Activated T-cell treated with anti-CD3 and anti-CD28 coated beads, Interleukin-2, amount 50 U/mL, for 24 hours (primary cell): ENCODE measurements around the gene IFNLR1.

Experiments
- DNase-seq: peaks from one replicate; pipeline ENCODE4 v3.0.0-alpha.2; 2020
- H3K27ac Mint-ChIP-seq: 2 replicates; pipeline ENCODE4 v1.8.0; 2020; ENCODE audit warnings: mild to moderate bottlenecking, mixed read lengths
- H3K27me3 Mint-ChIP-seq: 2 replicates; pipeline ENCODE4 v1.8.0; 2020; ENCODE audit warnings: mixed read lengths
- H3K36me3 Mint-ChIP-seq: 2 replicates; pipeline ENCODE4 v1.8.0; 2020; ENCODE audit warnings: low read depth, mixed read lengths
- H3K4me1 Mint-ChIP-seq: 2 replicates; pipeline ENCODE4 v1.8.0; 2020; ENCODE audit warnings: low read depth, mixed read lengths
- H3K4me3 Mint-ChIP-seq: 2 replicates; pipeline ENCODE4 v1.8.0; 2020; ENCODE audit warnings: mild to moderate bottlenecking, moderate library complexity, mixed read lengths
- H3K9me3 Mint-ChIP-seq: 2 replicates; pipeline ENCODE4 v1.8.0; 2020; ENCODE audit warnings: mixed read lengths

Gene IFNLR1

DNA sequence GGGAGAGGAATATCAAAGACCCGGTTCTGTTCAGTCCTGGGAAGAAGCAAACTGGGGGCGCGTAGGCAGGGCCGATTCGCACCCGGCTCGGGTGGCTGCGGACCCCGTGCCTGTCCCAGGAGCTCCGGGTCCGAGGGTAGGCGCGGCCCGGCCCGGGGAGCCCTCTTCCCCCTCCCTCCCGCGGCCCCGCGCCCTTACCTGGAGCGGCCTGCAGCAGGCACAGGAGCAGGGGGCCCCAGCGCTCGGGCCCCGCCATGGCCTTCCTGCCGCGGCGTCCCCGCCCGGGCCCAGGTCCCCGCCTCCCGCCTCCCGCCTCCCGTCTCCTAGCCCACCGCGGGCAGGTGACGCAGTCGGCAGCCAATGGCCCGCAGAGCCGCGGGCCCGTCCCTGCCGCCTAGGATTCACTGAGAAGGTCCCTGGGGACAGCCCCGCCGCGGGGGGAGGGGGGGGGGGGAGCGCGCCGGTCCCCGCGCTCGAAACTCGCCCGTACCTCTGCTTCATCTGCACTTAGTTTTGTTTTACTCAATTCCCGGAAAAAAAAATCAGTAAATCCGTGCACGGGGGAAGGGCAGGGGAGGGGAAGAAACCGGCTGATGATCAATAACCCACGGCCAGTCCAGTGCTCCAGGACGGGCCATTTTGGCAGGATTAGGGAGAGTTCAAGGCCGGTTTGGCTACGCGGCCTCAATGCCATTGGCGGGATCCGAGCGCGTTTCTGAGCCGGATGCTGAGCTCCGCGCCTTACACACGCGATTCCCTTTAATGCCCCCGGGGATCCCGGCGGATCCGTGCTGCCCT is at the start of gene IFNLR1:
IFNLR1 (minus strand) TSS at position 297 of the 798 bp plus-strand sequence; CDS start at position 256, 41 bp downstream.
- no peaks in the 10 kb centered on the region for H3K36me3 Mint-ChIP-seq
- H3K27me3 Mint-ChIP-seq: peaks cover 5% of the 10 kb centered on the region

DNA sequence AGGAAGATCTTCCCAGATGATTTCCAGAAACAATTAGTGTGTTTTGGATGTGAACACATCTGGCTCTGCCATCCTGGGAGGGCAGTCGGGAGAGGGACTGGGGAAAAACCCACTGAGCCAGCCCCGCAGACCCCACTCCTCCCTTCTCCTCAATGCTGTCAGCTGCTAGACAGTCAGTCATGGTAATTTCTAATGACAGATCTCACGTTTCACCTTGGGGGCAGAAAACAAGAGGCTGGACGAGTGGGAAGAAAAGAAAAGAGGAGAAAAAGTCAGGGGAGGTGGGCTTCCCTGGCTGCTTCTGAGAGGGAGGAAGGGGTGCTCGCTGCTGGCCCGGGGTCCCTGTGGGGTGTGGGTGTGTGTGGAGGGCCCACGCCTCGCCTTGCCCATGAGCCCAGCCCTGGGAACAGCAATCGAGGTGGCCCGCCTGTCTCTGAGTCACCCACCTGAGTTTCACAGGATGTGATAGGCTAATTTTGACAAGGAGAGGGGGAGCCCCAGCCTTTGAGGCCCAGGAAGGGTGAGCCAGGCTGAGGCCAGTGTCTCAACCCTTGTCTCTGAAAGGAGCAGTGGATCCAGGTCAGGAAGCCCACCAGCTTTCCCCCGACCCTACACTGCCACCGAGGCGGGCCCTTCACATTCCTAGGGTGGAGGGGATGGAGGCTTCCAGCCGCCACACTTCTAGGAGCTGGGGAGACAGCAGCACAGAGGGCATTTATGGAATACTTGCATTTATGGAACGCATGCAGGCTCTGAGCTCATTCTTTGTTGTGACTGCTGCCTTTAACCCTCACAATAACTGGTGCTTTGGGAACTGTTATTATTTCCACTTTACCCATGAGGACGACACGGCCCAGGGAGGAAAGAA is 49.1 kb upstream of the IFNLR1 start:
- H3K36me3 Mint-ChIP-seq: no peaks in the 10 kb centered on the region
- peaks cover 4% of the 10 kb centered on the region for H3K9me3 Mint-ChIP-seq
- H3K4me1 Mint-ChIP-seq: peaks cover 23% of the 10 kb centered on the region
- peak; percentile 53 for DNase-seq
- peaks cover 14% of the 10 kb centered on the region for H3K27me3 Mint-ChIP-seq
- peak overlapping the region; percentile 2 for H3K27ac Mint-ChIP-seq
- H3K4me3 Mint-ChIP-seq: no peak overlapping the region

More for the DNA sequence above, at the start of gene IFNLR1:
- Mint-ChIP-seq H3K4me3 (peak within 1 kb of the TSS; percentile 78), H3K9me3 (peaks cover 7% of the 10 kb centered on the region), H3K4me1 (peaks cover 52% of the 10 kb centered on the region), H3K27ac (peak within 1 kb of the TSS; percentile 73)
- DNase-seq: peak; percentile 83

DNA sequence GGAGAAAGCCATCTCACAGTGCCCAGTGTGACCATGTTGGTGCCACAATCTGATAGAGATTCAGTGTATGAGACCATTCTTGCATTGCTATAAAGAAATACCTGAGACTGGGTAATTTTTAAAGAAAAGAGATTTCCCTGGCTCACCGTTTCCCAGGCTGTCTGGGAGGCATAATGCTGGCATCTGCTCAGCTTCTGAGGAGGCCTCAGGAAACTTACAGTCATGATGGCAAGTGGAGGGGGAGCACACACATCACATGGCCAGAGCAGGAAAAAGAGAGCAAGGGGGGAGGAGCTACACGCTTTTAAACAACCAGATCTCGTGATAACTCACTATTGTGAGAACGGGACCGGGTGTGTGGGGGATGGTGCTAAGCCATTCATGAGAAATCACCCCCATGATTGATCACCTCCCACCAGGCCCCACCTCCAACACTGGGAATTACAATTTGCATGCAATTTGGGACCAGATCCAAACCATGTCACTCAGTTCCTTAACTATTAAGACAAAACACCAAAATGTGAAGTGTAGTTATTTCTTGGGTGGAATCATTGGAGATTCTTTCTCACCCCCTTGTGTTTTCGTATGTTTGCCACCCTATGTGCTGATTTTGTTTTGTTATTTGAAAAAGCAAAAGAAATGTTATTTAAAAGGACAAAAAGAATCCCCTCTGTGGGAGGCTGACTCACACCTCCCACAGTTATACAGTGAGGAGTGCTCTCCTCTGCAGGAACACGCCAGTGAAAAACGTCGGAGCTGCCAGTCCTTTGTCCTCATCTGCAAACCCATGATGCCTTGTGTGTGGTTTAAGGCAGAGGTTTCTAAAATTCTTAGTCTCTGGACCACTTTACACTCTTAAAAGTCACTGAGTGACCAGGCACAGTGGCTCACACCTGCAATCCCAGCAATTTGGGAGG is 46.9 kb upstream of the IFNLR1 start:
- H3K27ac Mint-ChIP-seq: no peak overlapping the region
- no peak overlapping the region for H3K4me3 Mint-ChIP-seq
- peaks cover 4% of the 10 kb centered on the region for H3K9me3 Mint-ChIP-seq
- peaks cover 16% of the 10 kb centered on the region for H3K27me3 Mint-ChIP-seq
- DNase-seq: no peak
- no peaks in the 10 kb centered on the region for H3K36me3 Mint-ChIP-seq
- peaks cover 23% of the 10 kb centered on the region for H3K4me1 Mint-ChIP-seq

DNA sequence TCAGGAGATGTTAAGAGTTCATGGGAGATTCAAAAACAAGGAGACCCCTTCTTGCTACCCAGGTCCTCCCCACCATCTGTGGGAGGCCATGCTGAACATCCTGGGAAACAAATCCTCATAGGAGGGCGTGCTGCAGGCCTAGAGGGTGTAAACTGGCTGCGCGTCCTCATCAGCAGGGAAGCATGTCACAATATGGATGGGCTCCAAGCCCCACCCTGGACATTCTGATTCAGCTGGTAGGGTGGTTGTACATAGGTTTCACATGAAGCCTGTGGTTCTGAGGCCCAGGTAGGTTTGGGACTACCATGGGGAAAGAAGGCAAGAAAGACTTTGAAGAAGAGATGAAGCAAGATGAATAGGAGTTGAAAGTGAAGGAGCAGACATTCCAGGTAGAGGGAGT is 44.6 kb upstream of the IFNLR1 start:
- Mint-ChIP-seq H3K27ac (no peak overlapping the region), H3K4me3 (no peak overlapping the region), H3K4me1 (peaks cover 30% of the 10 kb centered on the region), H3K9me3 (peaks cover 4% of the 10 kb centered on the region), H3K27me3 (peaks cover 5% of the 10 kb centered on the region), H3K36me3 (no peaks in the 10 kb centered on the region)
- DNase-seq: no peak

DNA sequence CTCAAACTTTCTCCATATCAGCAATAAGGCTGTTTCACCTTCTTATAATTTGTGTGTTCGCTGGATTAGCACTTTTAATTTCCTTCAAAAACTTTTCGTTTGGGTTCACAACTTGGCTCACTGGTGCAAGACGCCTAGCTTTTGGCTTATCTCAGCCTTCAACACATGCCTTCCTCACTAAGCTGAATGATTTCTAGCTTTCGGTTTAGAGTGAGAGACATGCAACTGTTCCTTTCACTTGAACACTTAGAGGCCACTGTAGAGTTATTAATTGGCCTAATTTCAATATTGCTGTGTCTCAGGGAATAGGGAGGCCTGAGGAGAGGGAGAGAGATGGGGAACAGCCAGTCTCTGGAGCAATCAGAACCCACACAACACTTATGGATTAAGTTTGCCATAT is 41.2 kb upstream of the IFNLR1 start:
- DNase-seq: no peak
- Mint-ChIP-seq H3K27me3 (peaks cover 8% of the 10 kb centered on the region), H3K9me3 (peaks cover 4% of the 10 kb centered on the region), H3K36me3 (no peaks in the 10 kb centered on the region), H3K4me3 (no peak overlapping the region), H3K4me1 (peaks cover 15% of the 10 kb centered on the region), H3K27ac (no peak overlapping the region)

DNA sequence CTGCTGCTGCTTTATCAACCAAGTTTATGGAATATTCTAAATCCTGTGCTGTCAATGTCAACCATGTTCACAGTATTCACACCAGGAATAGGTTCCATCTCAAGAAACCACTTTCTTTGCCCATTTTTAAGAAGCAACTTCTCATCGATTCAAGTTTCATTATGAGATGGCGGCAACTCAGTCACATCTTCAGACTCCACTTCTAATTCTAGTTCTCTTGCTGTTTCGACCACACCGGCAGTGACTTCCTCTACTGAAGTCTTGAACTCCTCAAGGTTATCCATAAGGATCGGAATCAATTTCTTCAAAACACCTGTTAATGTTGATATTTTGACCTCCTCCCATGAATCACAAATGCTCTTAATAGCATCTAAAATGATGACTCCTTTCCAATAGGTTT is 39.7 kb upstream of the IFNLR1 start:
- DNase-seq: no peak
- H3K4me1 Mint-ChIP-seq: peaks cover 14% of the 10 kb centered on the region
- H3K4me3 Mint-ChIP-seq: no peak overlapping the region
- H3K27ac Mint-ChIP-seq: no peak overlapping the region
- no peaks in the 10 kb centered on the region for H3K36me3 Mint-ChIP-seq
- no peaks in the 10 kb centered on the region for H3K9me3 Mint-ChIP-seq
- H3K27me3 Mint-ChIP-seq: peaks cover 22% of the 10 kb centered on the region

DNA sequence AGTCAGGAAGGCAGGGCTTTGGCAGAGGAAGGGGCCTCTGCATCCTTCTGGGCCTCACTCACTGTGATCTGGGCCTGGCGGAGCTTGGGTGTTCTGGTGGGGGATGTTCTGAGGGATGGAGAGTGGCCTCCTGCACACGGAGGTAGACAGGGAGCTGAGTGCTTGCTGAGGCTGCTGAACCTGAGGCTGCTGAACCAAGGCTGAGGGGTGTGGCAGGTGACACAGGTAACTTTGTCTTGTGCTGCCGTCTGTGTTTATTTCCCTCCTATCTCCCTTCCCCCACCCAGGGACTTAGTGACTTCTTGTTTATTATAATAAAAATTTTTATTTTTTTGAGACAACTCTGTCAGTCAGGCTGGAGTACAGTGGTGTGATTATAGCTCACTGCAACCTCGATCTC is 37.7 kb upstream of the IFNLR1 start:
- DNase-seq: no peak
- no peak overlapping the region for H3K4me3 Mint-ChIP-seq
- H3K9me3 Mint-ChIP-seq: no peaks in the 10 kb centered on the region
- H3K27me3 Mint-ChIP-seq: peaks cover 24% of the 10 kb centered on the region
- H3K36me3 Mint-ChIP-seq: no peaks in the 10 kb centered on the region
- H3K4me1 Mint-ChIP-seq: peaks cover 14% of the 10 kb centered on the region
- no peak overlapping the region for H3K27ac Mint-ChIP-seq

DNA sequence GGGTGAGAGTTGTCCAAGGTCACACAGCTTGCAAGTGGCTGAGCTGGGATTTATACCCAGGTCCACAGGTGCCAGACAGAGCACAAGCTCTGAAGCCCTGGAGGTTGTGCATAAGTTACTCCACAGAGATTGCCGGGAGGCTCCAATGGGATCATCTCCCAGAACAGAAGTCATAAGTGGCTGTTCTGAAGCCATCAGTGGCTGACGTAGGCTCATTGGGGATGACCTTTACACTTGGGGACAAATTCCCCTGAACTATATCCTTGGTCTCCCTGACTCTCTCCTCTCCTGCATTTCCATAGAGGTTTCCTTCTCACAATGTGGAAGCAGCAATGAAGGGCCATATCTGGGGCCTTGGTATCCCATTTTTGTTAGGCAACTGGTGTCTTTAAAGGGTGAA is 37.0 kb upstream of the IFNLR1 start:
- Mint-ChIP-seq H3K4me3 (no peak overlapping the region), H3K27ac (no peak overlapping the region), H3K9me3 (no peaks in the 10 kb centered on the region), H3K27me3 (peaks cover 30% of the 10 kb centered on the region), H3K36me3 (no peaks in the 10 kb centered on the region), H3K4me1 (peaks cover 14% of the 10 kb centered on the region)
- no peak for DNase-seq

DNA sequence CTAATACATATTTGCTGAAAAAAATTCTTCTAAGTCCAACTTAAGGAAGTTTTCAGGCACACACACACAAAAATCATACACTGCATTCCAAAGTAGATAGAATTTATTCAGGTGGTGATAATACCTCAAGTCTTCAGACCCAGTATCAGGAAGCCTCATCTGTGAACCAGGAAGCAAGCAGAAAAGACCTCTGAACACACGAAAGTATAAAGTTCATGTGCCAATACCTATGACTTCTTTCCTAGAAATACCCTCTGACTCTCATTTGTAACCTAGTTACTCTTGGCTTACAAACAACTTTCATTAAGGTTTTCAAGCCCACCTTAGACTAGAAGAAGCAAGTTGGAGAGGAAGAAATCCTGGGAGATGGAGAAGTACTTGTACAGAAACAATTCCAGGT is 35.7 kb upstream of the IFNLR1 start:
- peaks cover 7% of the 10 kb centered on the region for H3K4me1 Mint-ChIP-seq
- H3K27ac Mint-ChIP-seq: no peak overlapping the region
- no peak overlapping the region for H3K4me3 Mint-ChIP-seq
- no peaks in the 10 kb centered on the region for H3K36me3 Mint-ChIP-seq
- peaks cover 37% of the 10 kb centered on the region for H3K27me3 Mint-ChIP-seq
- H3K9me3 Mint-ChIP-seq: no peaks in the 10 kb centered on the region
- DNase-seq: no peak

DNA sequence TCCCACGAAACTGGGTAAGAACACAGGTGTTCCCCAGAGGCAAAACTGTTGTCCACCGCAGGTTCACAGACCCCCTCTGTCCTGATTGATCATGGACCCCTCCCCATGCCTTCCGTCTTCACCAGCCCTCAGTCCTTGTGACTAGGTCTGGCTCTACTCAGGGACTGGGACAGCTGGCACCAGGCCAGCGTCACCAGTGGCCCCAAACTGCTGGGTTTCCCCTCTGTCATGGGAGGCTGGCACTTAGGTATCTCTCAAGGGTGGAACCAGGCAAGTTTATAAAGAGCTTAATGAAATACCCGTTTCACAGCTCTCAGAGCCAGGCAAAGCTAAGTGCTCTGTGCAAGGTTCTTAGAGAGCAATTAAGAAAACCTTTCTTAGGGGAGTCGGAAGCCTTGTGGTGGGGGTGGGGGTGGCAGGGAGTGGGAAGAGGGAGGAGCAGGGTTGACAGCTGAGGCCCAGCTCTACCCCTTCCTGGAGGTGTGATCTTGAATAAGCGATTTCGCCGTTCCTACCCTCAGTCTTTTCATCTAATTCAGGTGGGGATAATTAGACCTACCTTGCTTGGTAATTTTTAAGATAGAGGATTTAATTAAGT is 35.0 kb upstream of the IFNLR1 start:
- H3K36me3 Mint-ChIP-seq: no peaks in the 10 kb centered on the region
- H3K4me1 Mint-ChIP-seq: peaks cover 7% of the 10 kb centered on the region
- DNase-seq: no peak
- no peaks in the 10 kb centered on the region for H3K9me3 Mint-ChIP-seq
- H3K27me3 Mint-ChIP-seq: peaks cover 42% of the 10 kb centered on the region
- H3K4me3 Mint-ChIP-seq: no peak overlapping the region
- no peak overlapping the region for H3K27ac Mint-ChIP-seq

DNA sequence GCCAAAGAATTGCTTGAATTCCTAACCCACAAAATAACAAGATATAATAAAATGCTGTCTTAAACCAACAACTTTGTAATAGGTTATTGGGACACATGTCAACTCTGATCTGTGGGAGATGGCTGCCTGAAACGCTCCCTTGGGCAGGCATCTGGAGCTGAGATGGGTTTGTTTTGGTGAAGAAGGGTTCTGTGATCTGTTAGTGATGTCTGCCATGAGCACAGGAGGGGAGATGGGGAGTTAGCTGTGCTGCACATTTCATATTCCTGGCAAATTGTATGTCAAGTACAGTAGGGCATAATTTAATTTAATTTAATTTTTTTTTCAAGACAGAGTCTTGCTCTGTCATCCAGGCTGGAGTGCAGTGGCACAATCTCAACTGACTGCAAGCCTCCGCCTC is 34.2 kb upstream of the IFNLR1 start:
- H3K36me3 Mint-ChIP-seq: no peaks in the 10 kb centered on the region
- no peaks in the 10 kb centered on the region for H3K4me1 Mint-ChIP-seq
- H3K27me3 Mint-ChIP-seq: peaks cover 47% of the 10 kb centered on the region
- no peak overlapping the region for H3K4me3 Mint-ChIP-seq
- DNase-seq: no peak
- H3K9me3 Mint-ChIP-seq: no peaks in the 10 kb centered on the region
- H3K27ac Mint-ChIP-seq: no peak overlapping the region

DNA sequence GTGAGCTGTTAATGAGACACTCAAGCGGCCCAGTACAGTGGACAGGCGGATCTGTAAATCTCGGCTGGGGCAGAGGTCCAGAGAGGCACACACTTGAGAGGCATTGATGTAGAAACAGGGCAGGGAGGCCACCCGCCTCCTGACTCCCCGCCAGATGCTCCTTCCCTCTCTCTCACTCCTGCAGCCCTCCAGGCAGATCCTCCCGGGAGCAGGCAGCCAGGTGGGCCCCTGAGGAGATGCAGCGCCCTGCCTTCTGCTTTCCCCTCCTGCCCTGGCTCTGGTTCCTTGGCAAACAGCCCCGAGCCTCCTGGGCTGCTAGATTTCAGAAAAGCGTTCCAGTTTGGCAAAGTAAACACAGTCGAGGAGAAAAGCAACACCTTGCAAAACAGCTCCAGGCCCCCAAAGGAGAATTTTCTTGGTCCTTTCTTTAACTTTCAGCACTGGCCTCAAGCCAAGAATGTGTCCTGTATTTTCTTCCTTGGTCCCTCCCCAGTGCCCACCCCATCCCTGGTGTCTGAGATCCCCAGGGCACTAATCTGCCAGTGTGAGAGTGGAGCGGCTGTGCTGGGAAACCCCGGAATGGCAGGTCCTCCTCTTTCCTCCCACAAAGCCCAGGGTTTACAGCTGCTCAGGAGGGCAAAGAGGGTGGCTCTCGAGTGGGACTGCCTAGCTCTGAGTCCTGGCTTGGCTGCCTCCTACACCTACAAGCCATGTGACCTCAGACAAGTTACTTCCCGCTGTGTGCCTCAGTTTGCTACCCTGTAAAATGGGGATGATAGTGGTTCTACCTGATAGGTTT is 29.4 kb upstream of the IFNLR1 start:
- Mint-ChIP-seq H3K4me1 (no peaks in the 10 kb centered on the region), H3K27me3 (peaks cover 47% of the 10 kb centered on the region), H3K36me3 (no peaks in the 10 kb centered on the region), H3K9me3 (peaks cover 2% of the 10 kb centered on the region), H3K4me3 (no peak overlapping the region), H3K27ac (no peak overlapping the region)
- no peak for DNase-seq

DNA sequence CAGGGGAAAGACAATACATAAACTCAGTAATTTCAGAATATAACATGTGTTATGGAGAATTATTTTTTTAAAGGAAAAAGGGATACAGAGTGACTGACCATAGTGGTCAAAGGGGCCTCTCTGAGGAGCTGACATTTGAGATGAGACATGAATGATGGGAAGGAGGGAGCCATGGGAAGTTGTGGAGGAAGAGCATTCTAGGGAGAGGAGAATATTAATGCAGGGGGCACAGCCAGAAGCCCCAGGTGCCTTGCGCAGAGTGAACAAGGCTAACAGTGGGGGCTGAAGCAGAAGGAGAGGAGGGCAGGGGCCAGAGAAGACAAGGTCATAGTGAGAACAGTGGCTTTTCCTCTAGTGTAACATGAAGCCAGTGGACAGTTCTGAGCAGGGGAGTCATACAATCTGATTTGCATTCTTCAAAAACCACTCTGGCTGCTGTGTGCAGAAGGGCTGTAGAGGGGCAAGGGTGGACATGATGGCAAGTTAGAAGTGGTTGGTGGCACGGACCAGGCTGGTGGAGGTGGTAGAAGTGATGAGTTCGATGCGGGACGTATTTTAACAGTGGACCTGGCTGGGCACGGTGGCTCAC is 28.2 kb upstream of the IFNLR1 start:
- DNase-seq: no peak
- peaks cover 44% of the 10 kb centered on the region for H3K27me3 Mint-ChIP-seq
- no peaks in the 10 kb centered on the region for H3K4me1 Mint-ChIP-seq
- no peak overlapping the region for H3K4me3 Mint-ChIP-seq
- H3K9me3 Mint-ChIP-seq: peaks cover 2% of the 10 kb centered on the region
- H3K27ac Mint-ChIP-seq: no peak overlapping the region
- no peaks in the 10 kb centered on the region for H3K36me3 Mint-ChIP-seq
